K562 (cell line): Measurements from ENCODE around the gene C6orf47. TPM values are rescaled to one million over a fixed set of nuclear protein-coding genes. Genes with fewer than 3 reads are reported as not detected.
A peak's percentile ranks its signal among the peaks of the same experiment; 100 is the strongest.

Experiments used
- ARID3B ChIP-seq: fragments of 250-450 bp; sonication (Bioruptor Pico); IDR thresholded peaks from 2 replicates; pipeline ENCODE4 v1.4.0; 2020; ENCODE audit warnings: borderline replicate concordance
- CHD1 ChIP-seq: fragments of 200-600 bp; sonication (generic); IDR thresholded peaks from one replicate; pipeline ENCODE4 v1.6.1; 2012; ENCODE audit warnings: mild to moderate bottlenecking, moderate library complexity, low read length, inconsistent platforms
- E2F6 ChIP-seq, 2 experiments: IDR thresholded peaks; 2 replicates each; pipeline ENCODE4 v1.6.1; 2011; ENCODE audit warnings: borderline replicate concordance in 1 of 2, control low read depth in 1 of 2, low read depth in 1 of 2, low read length in 1 of 2, mild to moderate bottlenecking in 1 of 2, mixed read lengths in 1 of 2, moderate library complexity in 1 of 2; ENCODE audit not compliant: insufficient read depth in 1 of 2, insufficient read length in 1 of 2, poor library complexity in 1 of 2, severe bottlenecking in 1 of 2; ENCODE audit errors: extremely low read depth in 1 of 2
- FOXP1 ChIP-seq: sonication (generic); formaldehyde crosslinking; IDR thresholded peaks from 2 replicates; pipeline ENCODE4 v1.8.0; 2022; ENCODE audit warnings: mild to moderate bottlenecking, missing genetic modification reagents
- HDAC2 ChIP-seq: fragments of 450-650 bp; IDR thresholded peaks from 2 replicates; pipeline ENCODE4 v1.6.1; 2016; ENCODE audit warnings: mild to moderate bottlenecking
- HES1 ChIP-seq: fragments of 450-650 bp; IDR thresholded peaks from 2 replicates; pipeline ENCODE4 v1.6.1; 2016; ENCODE audit warnings: low read depth, mild to moderate bottlenecking, moderate library complexity
- ILF3 ChIP-seq: fragments of 450-650 bp; IDR thresholded peaks from 2 replicates; pipeline ENCODE4 v1.6.1; 2018; ENCODE audit warnings: antibody characterized with exemption, mild to moderate bottlenecking, moderate library complexity, borderline replicate concordance
- KDM1A ChIP-seq, 2 experiments: fragments of 450-650 bp; IDR thresholded peaks; 2 replicates each; pipeline ENCODE4 v1.6.1; 2016; ENCODE audit warnings: mild to moderate bottlenecking in 2 of 2
- MAX ChIP-seq: sonication (generic); formaldehyde crosslinking; IDR thresholded peaks from 2 replicates; pipeline ENCODE4 v1.9.0; 2022; ENCODE audit warnings: mild to moderate bottlenecking, missing genetic modification reagents
- MCM7 ChIP-seq, 2 experiments: fragments of 450-650 bp; IDR thresholded peaks; 2 replicates each; pipeline ENCODE4 v1.6.1; 2016 to 2018
- NR2F6 ChIP-seq: fragments of 450-650 bp; formaldehyde crosslinking; IDR thresholded peaks from 2 replicates; pipeline ENCODE4 v1.4.0; 2020; ENCODE audit warnings: mild to moderate bottlenecking
- PTBP1 ChIP-seq: fragments of 200-400 bp; formaldehyde crosslinking; IDR thresholded peaks from 2 replicates; pipeline ENCODE4 v1.6.1; 2017; ENCODE audit warnings: low read depth, low read length
- RCOR1 ChIP-seq, 2 experiments: IDR thresholded peaks; 2 replicates each; pipeline ENCODE4 v1.6.1; 2012; ENCODE audit warnings: low read depth in 2 of 2, low read length in 2 of 2, borderline replicate concordance in 1 of 2, improper control_type of control experiment in 1 of 2
- SAP30 ChIP-seq: fragments of 200-600 bp; sonication (generic); IDR thresholded peaks from 2 replicates; pipeline ENCODE4 v1.6.1; 2012; ENCODE audit warnings: borderline replicate concordance, low read depth, mild to moderate bottlenecking, moderate library complexity, low read length, control low read depth, inconsistent platforms; ENCODE audit not compliant: insufficient read depth, poor library complexity, severe bottlenecking
- STAT6 ChIP-seq: sonication (generic); formaldehyde crosslinking; IDR thresholded peaks from 2 replicates; pipeline ENCODE4 v1.8.1; 2023; ENCODE audit warnings: mild to moderate bottlenecking, missing genetic modification reagents
- TFAP4 ChIP-seq: sonication (generic); formaldehyde crosslinking; IDR thresholded peaks from 2 replicates; pipeline ENCODE4 v1.8.0; 2022; ENCODE audit warnings: missing genetic modification reagents, mild to moderate bottlenecking, moderate library complexity, borderline replicate concordance
- USF1 ChIP-seq: sonication (generic); formaldehyde crosslinking; IDR thresholded peaks from 2 replicates; pipeline ENCODE4 v1.9.0; 2022; ENCODE audit warnings: mild to moderate bottlenecking, missing genetic modification reagents
- YBX1 ChIP-seq: fragments of 450-650 bp; IDR thresholded peaks from 2 replicates; pipeline ENCODE4 v1.7.1; 2016; ENCODE audit warnings: mild to moderate bottlenecking
- ZKSCAN1 ChIP-seq: fragments of 150-350 bp; IDR thresholded peaks from 2 replicates; pipeline ENCODE4 v1.6.1; 2016; ENCODE audit warnings: low read depth, low read length
- ZSCAN29 ChIP-seq: fragments of 450-650 bp; IDR thresholded peaks from 2 replicates; pipeline ENCODE4 v1.6.1; 2017
- polyA plus RNA-seq, 8 experiments: library from polyadenylated mRNA; depleted of rRNA in 4 of 8; stranded (reverse) in 5 of 8; unstranded in 3 of 8; fragments of >200 nt; fragmentation: Nextera tagmentation in 2 of 8; fragmentation: Illumina TruSeq in 1 of 8; extraction: Ambion mirVana in 2 of 8; extraction: Trizol in 1 of 8; gene quantifications; 2 replicates each; pipeline versions ENCODE4 v1.2.1 to v1.2.3, GENCODE V29; 2011 to 2014; ENCODE audit warnings: inconsistent platforms in 1 of 8, missing spikeins in 1 of 8
- total RNA-seq, 7 experiments: library from RNA; depleted of rRNA in 6 of 7; stranded (reverse); fragments of >200 nt in 6 of 7; fragmentation: Illumina TruSeq in 2 of 7; extraction: Trizol in 2 of 7; gene quantifications; 2 replicates each; pipeline versions ENCODE4 v1.2.1 to v1.2.3, GENCODE V29; 2011 to 2021; ENCODE audit warnings: low replicate concordance in 1 of 7

C6orf47 gene
- total and polyA plus RNA-seq, 9 of the 15 experiments (the other 6 are each of a cell fraction or from before 2014, with no cell fraction given): 0.14 to 43.8 (median 27.0) TPM

- TF ChIP-seq FOXP1 (CRISPR knock-in tag): 0 out of 2 replicates have a peak, but pooled peaks have one; percentile 24
- peak in 1 of 2 experiments; percentile 10 for TF ChIP-seq E2F6 (IDR thresholded peaks at IDR 0.05; ENCODE audit: borderline replicate concordance in 1 of 2, extremely low read depth in 1 of 2, insufficient read depth in 1 of 2, insufficient read length in 1 of 2, low read depth in 1 of 2, low read length in 1 of 2, poor library complexity in 1 of 2, severe bottlenecking in 1 of 2)
- TF ChIP-seq YBX1: no peak
- TF ChIP-seq ZKSCAN1: peak; percentile 26; the same call in 1 of the 2 replicates
- TF ChIP-seq HDAC2: peak; percentile 42; the same call in 1 of the 2 replicates
- TF ChIP-seq STAT6: no peak
- no peak for TF ChIP-seq NR2F6
- no peak for TF ChIP-seq HES1
- no peak for TF ChIP-seq PTBP1
- TF ChIP-seq MAX (CRISPR knock-in tag): 0 out of 2 replicates have a peak, but pooled peaks have one; percentile 30
- peak in 1 of 2 experiments; percentile 35; a peak in 1 of 4 replicates for TF ChIP-seq KDM1A (IDR thresholded peaks at IDR 0.05)
- peak; percentile 53; the same call in 1 of the 2 replicates for TF ChIP-seq ZSCAN29
- no peak for TF ChIP-seq SAP30
- TF ChIP-seq CHD1: no peak
- 0 out of 2 replicates have a peak, but pooled peaks have one; percentile 15 for TF ChIP-seq ARID3B
- TF ChIP-seq RCOR1 (IDR thresholded peaks at IDR 0.05; ENCODE audit: borderline replicate concordance in 1 of 2, low read depth in 2 of 2, low read length in 2 of 2): peak in 1 of 2 experiments; percentile 64; a peak in 2 of 4 replicates
- TF ChIP-seq ILF3: no peak
- 0 out of 2 replicates have a peak, but pooled peaks have one; percentile 29 for TF ChIP-seq USF1
- TF ChIP-seq TFAP4 (CRISPR knock-in tag): 0 out of 2 replicates have a peak, but pooled peaks have one; percentile 6
- no peak for TF ChIP-seq MCM7 (IDR thresholded peaks at IDR 0.05)
These were observed 25.9 kb upstream of the C6orf47 start (continued) for GRCh38 chr6:31686483-31686882.
